GM19468 (cell line): ENCODE results near the gene MERTK.

Experiments used
- ATAC-seq: cut with Tn5 transposase; IDR thresholded peaks from one replicate; pipeline ENCODE4 v1.9.1; 2021; ENCODE audit warnings: mild to moderate bottlenecking, moderate library complexity, moderate number of reproducible peaks; ENCODE audit not compliant: unreplicated experiment; ENCODE audit errors: extremely low read depth

The MERTK gene

DNA sequence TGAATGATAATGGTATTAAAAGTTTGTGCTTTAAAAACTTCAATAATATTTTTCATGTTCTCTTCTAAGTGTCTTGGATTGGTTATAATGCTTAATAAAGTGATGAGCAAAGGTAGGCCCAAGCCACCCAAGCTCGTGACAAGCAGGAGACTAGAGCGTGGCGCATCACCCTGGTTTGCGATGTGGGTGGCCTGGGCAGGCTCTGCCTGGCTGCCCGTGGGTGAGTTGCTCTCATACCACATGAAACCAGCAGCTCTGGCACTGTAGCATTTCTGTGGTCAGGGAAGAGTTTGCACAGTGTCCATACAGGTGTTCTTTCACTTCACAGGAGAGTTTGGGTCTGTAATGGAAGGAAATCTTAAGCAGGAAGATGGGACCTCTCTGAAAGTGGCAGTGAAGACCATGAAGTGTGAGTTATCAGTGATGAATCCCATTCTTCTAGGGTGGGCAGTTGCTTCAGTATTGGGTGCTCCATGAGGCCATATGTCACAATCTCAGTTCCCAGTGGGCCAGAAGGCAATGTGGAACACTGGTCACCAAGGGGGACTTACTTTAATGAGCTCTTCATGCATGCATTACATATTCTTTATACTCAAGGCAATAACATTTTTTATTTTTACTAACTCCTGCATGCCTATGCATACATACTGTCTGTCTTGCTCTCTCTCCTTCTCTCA is 105.3 kb downstream of the MERTK start:
- ATAC-seq = no peak

- no peak for ATAC-seq
These were observed 105.8 kb downstream of the MERTK start for GRCh38 chr2:112004253-112004645.

- ATAC-seq = no peak
These were observed 107.1 kb downstream of the MERTK start for GRCh38 chr2:112005406-112006075.

GRCh38 chr2:112006076-112006410 is 107.6 kb downstream of the MERTK start:
- no peak for ATAC-seq

- no peak for ATAC-seq
These were observed 109.1 kb downstream of the MERTK start for GRCh38 chr2:112007493-112007892.

GRCh38 chr2:112008910-112009485 is 110.6 kb downstream of the MERTK start:
- no peak for ATAC-seq

DNA sequence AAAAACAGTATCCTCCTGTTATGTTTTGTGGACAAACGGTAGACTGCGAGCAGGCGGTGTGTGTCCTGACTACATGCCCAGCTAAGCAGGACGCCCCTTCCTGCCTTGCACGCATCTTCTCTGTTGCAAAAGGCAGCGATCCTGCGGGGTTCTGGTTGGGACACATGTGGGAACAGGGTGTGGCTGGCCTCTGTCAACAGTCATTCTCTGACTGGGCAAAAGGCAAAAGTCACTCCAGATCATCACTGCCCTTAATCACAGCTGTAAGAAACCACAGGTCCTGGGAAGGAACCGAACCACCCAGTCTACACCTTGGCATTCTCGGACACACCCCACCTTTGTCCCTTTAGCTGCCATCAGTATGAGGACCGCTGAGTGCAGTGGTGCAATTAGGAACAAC is 112.3 kb downstream of the MERTK start:
- no peak for ATAC-seq

GRCh38 chr2:112012556-112012955 is 114.1 kb downstream of the MERTK start:
- ATAC-seq = no peak

- ATAC-seq = no peak
These were observed 120.4 kb downstream of the MERTK start for GRCh38 chr2:112018846-112019245.

DNA sequence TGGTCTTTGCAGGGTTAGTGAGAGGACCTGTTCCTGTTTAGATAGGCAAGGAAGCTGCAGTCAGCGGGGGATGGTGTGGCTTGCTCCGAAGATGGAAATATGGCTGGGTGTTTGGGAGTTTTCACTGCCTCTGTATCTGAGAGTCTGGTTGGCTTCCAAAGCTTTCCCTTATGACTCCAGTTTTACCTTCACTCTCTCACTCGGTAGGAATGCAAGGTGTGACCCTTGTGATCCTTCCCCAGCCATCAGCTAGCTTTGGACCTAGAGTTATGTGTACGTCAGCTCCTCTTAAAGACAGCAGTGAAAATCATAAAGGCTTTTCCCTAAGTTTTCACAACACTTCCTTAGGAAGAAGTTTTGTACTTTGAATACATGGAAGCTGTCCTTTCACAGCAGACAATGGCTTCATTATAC is 121.2 kb downstream of the MERTK start:
- ATAC-seq = no peak

DNA sequence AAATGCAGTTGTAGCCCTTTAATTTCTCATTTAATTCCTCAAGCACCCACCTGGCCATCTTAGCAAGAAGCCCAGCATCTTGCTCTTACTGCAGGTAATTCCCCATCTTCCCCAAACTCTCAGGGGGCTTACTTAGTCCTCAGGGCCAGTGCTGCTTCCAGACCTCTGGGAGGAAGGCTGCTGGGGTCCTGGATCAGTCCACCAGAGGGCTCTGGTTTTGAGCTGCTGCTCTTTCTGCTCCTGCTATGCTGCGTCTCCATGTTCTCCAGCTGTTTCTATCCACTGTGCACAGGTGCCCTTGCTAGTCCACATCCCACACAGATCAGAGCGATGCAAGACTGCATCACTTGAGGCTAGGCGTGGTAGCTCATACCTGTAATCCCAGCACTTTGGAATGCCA is 122.2 kb downstream of the MERTK start:
- no peak for ATAC-seq

- no peak for ATAC-seq
These were observed 122.9 kb downstream of the MERTK start for GRCh38 chr2:112021290-112021689.

GRCh38 chr2:112021781-112022231 is 123.4 kb downstream of the MERTK start:
- no peak for ATAC-seq

DNA sequence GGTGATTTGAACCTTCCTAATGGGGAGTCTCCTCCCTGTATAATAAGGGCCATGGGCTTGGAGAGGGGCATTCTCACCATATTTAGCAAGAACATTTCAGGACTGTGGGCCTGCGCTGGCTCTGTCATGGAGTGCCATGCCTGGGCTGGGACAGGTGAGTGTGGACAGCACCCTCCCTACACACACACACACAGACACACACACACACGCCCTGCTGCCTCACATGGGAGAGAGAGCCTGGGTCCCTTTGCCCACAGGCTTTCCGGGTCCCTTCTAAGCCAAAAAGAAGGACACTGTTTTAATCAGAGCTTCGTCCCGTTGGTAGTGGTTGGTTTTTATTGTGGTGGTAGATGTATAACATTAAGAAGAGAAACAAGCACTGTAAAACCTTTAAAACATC is 125.3 kb downstream of the MERTK start:
- ATAC-seq = no peak

- no peak for ATAC-seq
These were observed 125.8 kb downstream of the MERTK start for GRCh38 chr2:112024231-112024630.

GRCh38 chr2:112024896-112025491 is 126.6 kb downstream of the MERTK start:
- ATAC-seq = no peak

DNA sequence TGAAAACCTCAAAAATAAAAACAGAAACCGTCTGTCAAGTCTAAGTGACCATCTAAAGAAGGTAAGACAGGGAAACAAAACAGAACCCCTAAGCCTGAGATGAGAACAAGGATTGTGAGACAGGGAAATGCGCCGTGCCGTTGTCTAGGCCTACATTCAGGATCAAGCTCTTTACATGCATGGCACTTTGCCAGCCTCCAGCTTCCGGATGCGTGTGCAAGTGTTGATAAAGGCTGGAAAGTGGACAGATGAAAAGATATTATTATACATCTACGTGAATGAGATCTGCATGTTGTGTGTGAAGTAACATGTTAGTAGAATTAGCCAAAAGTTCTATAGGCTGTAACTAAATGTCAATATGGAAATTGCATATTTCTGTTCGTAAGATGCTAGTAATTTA is 128.1 kb downstream of the MERTK start:
- no peak for ATAC-seq

DNA sequence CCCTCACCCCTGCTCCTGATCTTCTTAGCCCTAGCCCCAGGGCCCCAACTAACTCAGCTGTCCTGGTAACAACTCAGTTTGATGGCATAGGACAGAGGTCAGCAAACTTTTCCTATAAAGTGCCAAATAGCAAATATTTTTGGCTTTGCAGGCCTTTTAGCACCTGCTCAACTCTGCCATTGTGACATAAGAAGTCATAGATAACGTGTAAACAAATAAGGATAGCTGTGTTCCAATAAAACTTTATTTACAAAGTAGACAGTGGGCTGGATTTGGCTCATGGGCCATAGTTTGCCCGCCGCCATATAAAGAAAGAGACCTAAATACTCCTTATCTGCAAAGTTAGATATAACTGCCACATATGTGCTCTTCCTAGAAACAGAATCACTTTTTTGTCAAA is 129.4 kb downstream of the MERTK start:
- ATAC-seq = no peak

DNA sequence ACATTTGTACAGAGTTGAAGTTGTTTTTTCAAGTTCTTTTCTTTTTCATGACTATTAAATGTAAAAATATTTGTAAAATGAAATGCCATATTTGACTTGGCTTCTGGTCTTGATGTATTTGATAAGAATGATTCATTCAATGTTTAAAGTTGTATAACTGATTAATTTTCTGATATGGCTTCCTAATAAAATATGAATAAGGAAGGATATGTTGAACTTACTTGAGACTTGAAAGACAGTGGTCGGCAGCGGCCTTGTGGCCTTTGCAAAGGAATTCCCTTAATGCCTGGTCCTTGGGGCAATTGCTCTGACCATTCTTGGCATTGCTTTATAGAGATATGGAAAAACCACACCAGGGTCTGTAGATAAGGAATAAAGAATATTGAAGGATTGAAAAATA is 130.8 kb downstream of the MERTK start:
- ATAC-seq = no peak

- no peak for ATAC-seq
These were observed 133.2 kb downstream of the MERTK start for GRCh38 chr2:112031473-112032223.

DNA sequence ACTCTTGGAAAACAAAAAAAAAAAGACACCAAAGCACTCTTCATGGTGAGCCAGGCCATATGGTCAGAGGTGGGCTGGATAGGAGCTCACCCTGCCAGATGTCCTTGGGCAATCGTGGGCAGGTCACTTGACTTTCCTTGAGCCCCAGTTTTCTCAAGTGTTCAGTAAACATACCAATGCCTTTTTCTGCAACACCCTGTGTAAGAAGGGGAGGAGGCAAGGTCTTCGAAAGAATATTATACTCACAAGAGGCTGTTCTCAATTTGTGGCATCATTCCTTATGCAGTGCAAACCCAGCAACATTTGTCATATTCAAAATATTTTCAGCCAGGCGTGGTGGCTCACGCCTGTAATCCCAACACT is 133.8 kb downstream of the MERTK start:
- ATAC-seq = no peak
